ENCODE measurements around the gene EIF4G1.

EIF4G1 gene

GRCh38 chr3:184372911-184373310 lies 58.5 kb downstream of the EIF4G1 start:
- no peak for DNase-seq

GRCh38 chr3:184373422-184373821 lies 59.0 kb downstream of the EIF4G1 start:
- DNase-seq, result no peak

- no peak for DNase-seq
Measured at GRCh38 chr3:184375747-184376461, 61.5 kb downstream of the EIF4G1 start.

GRCh38 chr3:184377374-184377773 lies 63.0 kb downstream of the EIF4G1 start:
- DNase-seq, result peak; percentile 69 to 91

- DNase-seq, result peak in 1 of 2 experiments; percentile 47
Measured at GRCh38 chr3:184377882-184378445, 63.6 kb downstream of the EIF4G1 start, which contains the start of gene THPO. Gene THPO (minus strand): TSS chr3:184378207. CDS start chr3:184376259, 1,948 bp downstream.

GRCh38 chr3:184378651-184379357 lies 64.4 kb downstream of the EIF4G1 start:
- no peak for DNase-seq

- DNase-seq, result no peak
Measured at GRCh38 chr3:184379358-184380184, 65.2 kb downstream of the EIF4G1 start, which contains the start of gene CHRD. Gene CHRD (plus strand): TSS chr3:184380054. CDS start chr3:184380319, 265 bp downstream.

GRCh38 chr3:184380185-184380626 lies 65.8 kb downstream of the EIF4G1 start:
- peak; percentile 40 to 52 for DNase-seq

GRCh38 chr3:184380627-184381260 lies 66.3 kb downstream of the EIF4G1 start:
- no peak for DNase-seq

GRCh38 chr3:184381261-184382224 lies 67.1 kb downstream of the EIF4G1 start:
- DNase-seq, result no peak

- DNase-seq, result no peak
Measured at GRCh38 chr3:184382326-184383032, 68.1 kb downstream of the EIF4G1 start.

- no peak for DNase-seq
Measured at GRCh38 chr3:184383033-184383740, 68.8 kb downstream of the EIF4G1 start.

- no peak for DNase-seq
Measured at GRCh38 chr3:184384342-184384741, 69.9 kb downstream of the EIF4G1 start.
